Coronary artery (tissue), 2 donors: ENCODE measurements around the gene RAB11B.

ENCODE experiments used
- DNase-seq: peaks from one replicate; pipeline ENCODE4 v3.0.0-alpha.2; 2017; ENCODE audit warnings: low spot score
- H3K27ac ChIP-seq, 2 donors: fragments of 200-600 bp; sonication (generic); one replicate each; pipeline ENCODE4 v1.5.1; 2016 to 2019
- H3K4me3 ChIP-seq: fragments of 200-600 bp; sonication (generic); 2 replicates; pipeline ENCODE4 v1.5.1; 2016; ENCODE audit warnings: mild to moderate bottlenecking, moderate library complexity
- TF ChIP-seq, protein P1 (sequence below): fragments of 200-600 bp; sonication (generic); IDR thresholded peaks from one replicate; pipeline ENCODE4 v1.5.1; 2019; ENCODE audit warnings: antibody characterized with exemption

Gene RAB11B

DNA sequence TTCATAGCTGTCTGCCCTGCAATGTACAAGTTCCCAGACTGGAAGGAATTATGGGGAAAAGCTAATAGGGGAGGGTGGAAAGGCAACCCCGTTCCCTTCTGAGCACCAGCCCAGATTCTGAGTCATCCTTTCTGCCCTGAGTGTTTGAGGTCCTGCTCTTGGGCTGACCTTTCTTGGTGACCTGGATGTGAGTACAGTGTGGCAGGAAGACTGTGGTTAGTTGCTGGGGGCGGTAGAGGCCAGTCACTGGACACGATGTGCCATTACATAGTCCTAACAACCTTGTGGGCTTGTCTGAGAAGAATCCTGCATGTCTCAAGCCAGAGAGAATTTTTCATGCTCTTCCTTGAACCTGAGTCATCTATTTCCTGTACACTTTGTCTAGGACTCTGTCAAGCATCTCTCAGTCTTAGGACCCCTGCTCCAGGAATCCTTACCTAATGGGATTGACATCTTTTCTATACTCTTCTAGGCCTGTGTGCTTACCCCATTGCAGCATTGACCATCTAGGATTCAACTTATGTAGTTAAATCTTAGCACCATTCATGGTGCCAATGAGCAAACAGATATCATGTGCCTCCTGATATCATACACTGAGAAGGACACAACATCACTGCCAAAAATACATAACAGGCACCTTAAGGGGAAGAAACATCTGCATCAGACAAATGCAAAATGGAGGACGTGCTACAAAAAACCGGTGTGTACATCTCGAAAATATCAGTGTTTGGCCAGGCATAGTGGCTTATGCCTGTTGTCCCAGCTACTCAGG lies 34.3 kb upstream of the RAB11B start:
- Histone ChIP-seq H3K4me3 (peak overlapping the region; percentile 9), H3K27ac (peak overlapping the region in 1 of 2 donors; percentile 72)
- DNase-seq = peak; percentile 90
- TF ChIP-seq, protein P1, sequence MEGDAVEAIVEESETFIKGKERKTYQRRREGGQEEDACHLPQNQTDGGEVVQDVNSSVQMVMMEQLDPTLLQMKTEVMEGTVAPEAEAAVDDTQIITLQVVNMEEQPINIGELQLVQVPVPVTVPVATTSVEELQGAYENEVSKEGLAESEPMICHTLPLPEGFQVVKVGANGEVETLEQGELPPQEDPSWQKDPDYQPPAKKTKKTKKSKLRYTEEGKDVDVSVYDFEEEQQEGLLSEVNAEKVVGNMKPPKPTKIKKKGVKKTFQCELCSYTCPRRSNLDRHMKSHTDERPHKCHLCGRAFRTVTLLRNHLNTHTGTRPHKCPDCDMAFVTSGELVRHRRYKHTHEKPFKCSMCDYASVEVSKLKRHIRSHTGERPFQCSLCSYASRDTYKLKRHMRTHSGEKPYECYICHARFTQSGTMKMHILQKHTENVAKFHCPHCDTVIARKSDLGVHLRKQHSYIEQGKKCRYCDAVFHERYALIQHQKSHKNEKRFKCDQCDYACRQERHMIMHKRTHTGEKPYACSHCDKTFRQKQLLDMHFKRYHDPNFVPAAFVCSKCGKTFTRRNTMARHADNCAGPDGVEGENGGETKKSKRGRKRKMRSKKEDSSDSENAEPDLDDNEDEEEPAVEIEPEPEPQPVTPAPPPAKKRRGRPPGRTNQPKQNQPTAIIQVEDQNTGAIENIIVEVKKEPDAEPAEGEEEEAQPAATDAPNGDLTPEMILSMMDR = no peak

DNA sequence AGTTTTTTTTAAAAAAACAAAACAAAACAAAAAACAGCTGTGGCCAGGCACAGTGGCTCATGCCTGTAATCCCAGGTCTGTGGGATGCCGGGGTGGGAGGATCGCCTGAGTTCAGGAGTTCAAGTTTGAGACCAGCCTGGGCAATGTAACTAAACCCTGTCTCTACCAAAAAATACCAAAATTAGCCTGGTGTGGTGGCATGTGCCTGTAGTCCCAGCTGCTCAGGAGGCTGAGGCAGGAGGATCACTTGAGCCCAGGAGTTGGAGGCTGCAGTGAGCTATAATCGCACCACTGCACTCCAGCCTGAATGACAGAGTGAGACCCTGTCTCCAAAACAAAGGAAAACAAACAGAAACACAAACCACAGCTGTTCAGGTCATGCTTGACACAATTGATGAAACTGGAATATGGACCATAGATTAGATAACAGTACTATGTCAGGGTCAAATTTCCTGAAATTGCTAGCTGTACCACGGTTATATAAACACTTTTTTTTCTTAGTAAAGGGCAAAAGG lies 33.1 kb upstream of the RAB11B start:
- DNase-seq = no peak
- TF ChIP-seq, protein P1 = no peak
- H3K4me3 ChIP-seq = no peak overlapping the region
- H3K27ac ChIP-seq = no peak overlapping the region

DNA sequence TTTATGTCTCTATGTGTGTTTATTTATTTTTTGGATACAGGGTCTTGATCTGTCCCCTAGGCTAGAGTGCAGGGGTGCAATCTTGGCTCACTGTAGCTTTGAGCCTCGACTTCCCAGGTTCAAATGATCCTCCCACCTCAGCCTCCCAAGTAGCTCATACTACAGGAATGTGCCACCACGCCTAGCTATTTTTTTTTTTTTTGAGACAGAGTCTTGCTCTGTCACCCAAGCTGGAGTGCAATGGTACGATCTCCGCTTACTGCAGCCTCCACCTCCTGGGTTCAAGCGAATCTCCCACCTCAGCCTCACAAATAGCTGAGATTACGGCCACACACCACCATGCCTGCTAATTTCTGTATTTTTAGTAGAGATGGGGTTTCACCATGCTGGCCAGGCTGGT lies 31.2 kb upstream of the RAB11B start:
- no peak for DNase-seq
- Histone ChIP-seq H3K27ac (no peak overlapping the region), H3K4me3 (no peak overlapping the region)
- TF ChIP-seq, protein P1 = no peak

DNA sequence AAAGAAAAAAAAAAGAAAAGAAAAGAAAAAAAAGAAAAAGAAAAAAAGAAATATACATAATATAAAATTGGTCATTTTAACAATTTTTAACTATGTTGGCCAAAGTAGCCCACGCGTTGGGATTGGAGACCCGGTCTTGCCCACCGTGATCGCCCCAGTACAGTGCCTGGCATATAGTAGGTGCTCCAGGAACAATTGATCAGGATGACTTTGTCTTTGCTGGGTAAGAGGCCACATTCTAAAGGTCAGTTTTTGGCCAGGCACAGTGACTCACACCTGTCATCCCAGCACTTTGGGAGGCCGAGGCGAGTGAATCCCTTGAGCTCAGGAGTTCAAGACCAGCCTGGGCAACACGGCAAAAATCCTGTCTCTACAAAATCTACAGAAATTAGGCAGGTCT lies 30.0 kb upstream of the RAB11B start:
- TF ChIP-seq, protein P1 = no peak
- no peak overlapping the region for H3K27ac ChIP-seq
- no peak for DNase-seq
- no peak overlapping the region for H3K4me3 ChIP-seq

DNA sequence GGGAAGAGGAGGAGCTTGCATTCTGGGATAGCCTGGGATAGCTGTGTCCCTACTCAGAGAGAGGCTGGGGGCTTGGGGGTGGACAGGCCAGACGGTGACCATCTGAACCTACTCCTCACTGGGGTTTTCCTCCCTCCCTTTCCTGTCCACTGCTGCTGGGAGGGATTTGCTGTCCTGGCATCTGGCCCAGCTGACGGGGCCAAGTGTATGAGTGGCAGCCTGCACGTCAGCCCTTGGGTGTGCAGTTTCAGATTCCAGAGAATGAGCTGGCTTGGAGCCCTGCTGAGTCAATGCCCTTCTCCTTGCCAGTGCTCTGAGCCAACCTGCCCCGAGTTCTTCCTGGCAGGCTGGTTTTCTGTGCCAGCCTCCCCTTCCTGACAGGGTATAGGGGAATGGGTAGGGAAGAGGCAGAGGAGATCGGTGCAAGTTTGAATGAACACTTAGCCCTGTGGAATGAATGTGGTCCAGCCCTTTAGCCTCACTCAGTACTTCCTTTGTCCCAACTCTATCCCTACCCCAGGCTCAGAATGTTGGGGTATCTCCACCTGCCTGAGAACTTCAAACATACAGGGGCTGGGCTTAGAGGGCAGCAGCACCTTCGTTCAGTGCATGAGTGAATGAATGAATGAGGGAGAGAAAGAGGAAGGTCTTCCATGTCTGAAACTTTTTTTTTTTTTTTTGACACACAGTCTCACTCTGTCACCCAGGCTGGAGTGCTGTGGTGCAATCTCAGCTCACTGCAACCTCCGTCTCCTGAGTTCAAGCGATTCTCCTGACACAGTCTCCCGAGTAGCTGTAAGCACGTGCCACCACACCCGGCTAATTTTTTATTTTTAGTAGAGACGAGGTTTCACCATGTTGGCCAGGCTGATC lies 28.0 kb upstream of the RAB11B start:
- Histone ChIP-seq H3K27ac (peak overlapping the region; percentile 64 to 96), H3K4me3 (peak overlapping the region; percentile 83)
- DNase-seq = peak; percentile 99
- TF ChIP-seq, protein P1 = no peak

DNA sequence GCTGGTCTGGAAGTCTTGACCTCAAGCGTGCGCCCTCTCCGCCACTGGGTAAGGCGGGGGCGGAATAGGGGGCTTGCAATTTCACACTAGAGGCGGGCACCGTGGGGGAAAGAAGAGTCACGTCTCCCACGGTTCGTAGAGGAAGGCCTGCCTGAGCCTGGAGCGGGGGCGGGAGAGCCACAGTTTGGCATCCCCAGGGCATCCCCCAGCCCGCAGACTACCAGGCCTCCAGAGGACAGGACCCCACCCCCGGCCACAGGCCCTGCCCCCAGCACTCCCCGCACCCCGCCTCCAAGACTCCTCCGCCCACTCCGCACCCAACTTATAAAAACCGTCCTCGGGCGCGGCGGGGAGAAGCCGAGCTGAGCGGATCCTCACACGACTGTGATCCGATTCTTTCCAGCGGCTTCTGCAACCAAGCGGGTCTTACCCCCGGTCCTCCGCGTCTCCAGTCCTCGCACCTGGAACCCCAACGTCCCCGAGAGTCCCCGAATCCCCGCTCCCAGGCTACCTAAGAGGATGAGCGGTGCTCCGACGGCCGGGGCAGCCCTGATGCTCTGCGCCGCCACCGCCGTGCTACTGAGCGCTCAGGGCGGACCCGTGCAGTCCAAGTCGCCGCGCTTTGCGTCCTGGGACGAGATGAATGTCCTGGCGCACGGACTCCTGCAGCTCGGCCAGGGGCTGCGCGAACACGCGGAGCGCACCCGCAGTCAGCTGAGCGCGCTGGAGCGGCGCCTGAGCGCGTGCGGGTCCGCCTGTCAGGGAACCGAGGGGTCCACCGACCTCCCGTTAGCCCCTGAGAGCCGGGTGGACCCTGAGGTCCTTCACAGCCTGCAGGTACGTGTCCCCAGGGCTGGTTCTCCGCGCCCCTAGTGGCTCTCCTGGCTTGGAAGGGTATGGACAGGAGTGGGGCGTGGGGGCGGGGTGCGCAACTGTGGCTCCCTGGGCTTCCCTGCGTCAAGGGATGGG lies 26.1 kb upstream of the RAB11B start, which contains the start of gene ANGPTL4:
Gene ANGPTL4 (plus strand): TSS at position 353 of the 969 bp plus-strand sequence. CDS start 167 bp downstream, at position 520.
- TF ChIP-seq, protein P1 = no peak
- no peak for DNase-seq
- Histone ChIP-seq H3K27ac (peak within 1 kb of the TSS; percentile 64 to 96), H3K4me3 (peak within 1 kb of the TSS; percentile 83)
